Peyer's patch (tissue), 4 donors: ENCODE measurements around the gene BRI3. TPM values are rescaled to one million over a fixed set of nuclear protein-coding genes. Genes with fewer than 3 reads are reported as not detected.
A peak's percentile ranks its signal among the peaks of the same experiment; 100 is the strongest.

ENCODE experiments used
- DNase-seq, 3 donors: peaks; one replicate each; pipeline ENCODE4 v3.0.0-alpha.2; 2017 to 2019
- H3K27ac ChIP-seq, 4 donors: fragments of 200-600 bp; sonication (generic); one replicate each; pipeline ENCODE4 v1.5.1; 2016 to 2019
- H3K27me3 ChIP-seq, 2 donors: fragments of 200-600 bp; sonication (generic); one replicate each; pipeline ENCODE4 v1.5.1; 2019
- H3K36me3 ChIP-seq, 3 donors: fragments of 200-600 bp; sonication (generic); one replicate each; pipeline ENCODE4 v1.5.1; 2016 to 2019
- H3K4me1 ChIP-seq, 4 donors: fragments of 200-600 bp; sonication (generic); one replicate each; pipeline ENCODE4 v1.5.1; 2016 to 2019
- H3K4me3 ChIP-seq, 4 donors: fragments of 200-600 bp; sonication (generic); 1 replicate in 3 of 4; 2 replicates in 1 of 4; pipeline ENCODE4 v1.5.1; 2016 to 2019; ENCODE audit warnings: mild to moderate bottlenecking in 1 of 4
- H3K9me3 ChIP-seq, 4 donors: fragments of 200-600 bp; sonication (generic); one replicate each; pipeline ENCODE4 v1.5.1; 2016 to 2019; ENCODE audit warnings: mild to moderate bottlenecking in 1 of 4
- CTCF ChIP-seq, 6 experiments: fragments of 450-650 bp in 4 of 6; fragments of 200-600 bp in 2 of 6; sonication (generic) in 1 of 6; IDR thresholded peaks; one replicate each; pipeline ENCODE4 v1.5.1; 2017 to 2019; ENCODE audit warnings: antibody characterized with exemption in 6 of 6, mild to moderate bottlenecking in 3 of 6, moderate library complexity in 1 of 6
- POLR2A ChIP-seq, 2 donors: fragments of 450-650 bp; IDR thresholded peaks; one replicate each; pipeline ENCODE4 v1.5.1; 2017; ENCODE audit warnings: antibody characterized with exemption in 2 of 2, mild to moderate bottlenecking in 2 of 2, moderate library complexity in 2 of 2
- total RNA-seq, 4 donors: library from RNA; depleted of rRNA; stranded (reverse); fragments of >200 nt; gene quantifications; one replicate each; pipeline ENCODE4 v1.1.0, GENCODE V29; 2016

The BRI3 gene
- total RNA-seq, 4 donors from 2014 or later, result 21.5 to 91.2 (median 69.6) TPM

GRCh38 chr7:98289333-98289875 is 7.9 kb downstream of the BRI3 start:
- Histone ChIP-seq H3K9me3 (no peaks in the 10 kb centered on the region), H3K36me3 (peaks cover 0 to 49% (median 0%) of the 10 kb centered on the region in 3 donors), H3K27ac (no peak overlapping the region), H3K4me3 (no peak overlapping the region), H3K4me1 (peaks cover 8 to 48% (median 15%) of the 10 kb centered on the region in 4 donors), H3K27me3 (no peaks in the 10 kb centered on the region)
- TF ChIP-seq POLR2A (IDR thresholded peaks at IDR 0.05), result no peak
- DNase-seq, result no peak

GRCh38 chr7:98291717-98292116 is 10.2 kb downstream of the BRI3 start:
- TF ChIP-seq POLR2A (IDR thresholded peaks at IDR 0.05) (no peak), CTCF (IDR thresholded peaks at IDR 0.05) (peak in 3 of 6 experiments; percentile 22 to 30 (median 29))
- no peaks in the 10 kb centered on the region for H3K9me3 ChIP-seq
- no peak overlapping the region for H3K27ac ChIP-seq
- H3K27me3 ChIP-seq, result no peaks in the 10 kb centered on the region
- H3K4me1 ChIP-seq, result peaks cover 0 to 25% (median 3%) of the 10 kb centered on the region in 4 donors
- DNase-seq, result no peak
- H3K4me3 ChIP-seq, result no peak overlapping the region
- peaks cover 0 to 56% (median 0%) of the 10 kb centered on the region in 3 donors for H3K36me3 ChIP-seq

- no peaks in the 10 kb centered on the region for H3K27me3 ChIP-seq
- DNase-seq, result no peak
- H3K9me3 ChIP-seq, result no peaks in the 10 kb centered on the region
- TF ChIP-seq CTCF (IDR thresholded peaks at IDR 0.05), result no peak
- no peak for TF ChIP-seq POLR2A (IDR thresholded peaks at IDR 0.05)
- H3K36me3 ChIP-seq, result peaks cover 0 to 62% (median 0%) of the 10 kb centered on the region in 3 donors
- H3K27ac ChIP-seq, result no peak overlapping the region
- no peak overlapping the region for H3K4me3 ChIP-seq
- H3K4me1 ChIP-seq, result peaks cover 0 to 9% (median 0%) of the 10 kb centered on the region in 4 donors
Observed at GRCh38 chr7:98293265-98293664, 11.8 kb downstream of the BRI3 start.

GRCh38 chr7:98293746-98294145 is 12.3 kb downstream of the BRI3 start:
- DNase-seq, result no peak
- no peak overlapping the region for H3K27ac ChIP-seq
- no peaks in the 10 kb centered on the region for H3K9me3 ChIP-seq
- H3K36me3 ChIP-seq, result peaks cover 0 to 59% (median 0%) of the 10 kb centered on the region in 3 donors
- H3K27me3 ChIP-seq, result no peaks in the 10 kb centered on the region
- no peak overlapping the region for H3K4me3 ChIP-seq
- no peak for TF ChIP-seq CTCF (IDR thresholded peaks at IDR 0.05)
- TF ChIP-seq POLR2A (IDR thresholded peaks at IDR 0.05), result no peak
- H3K4me1 ChIP-seq, result peaks cover 0 to 5% (median 0%) of the 10 kb centered on the region in 4 donors

- H3K4me1 ChIP-seq, result no peaks in the 10 kb centered on the region
- TF ChIP-seq CTCF (IDR thresholded peaks at IDR 0.05) (no peak), POLR2A (IDR thresholded peaks at IDR 0.05) (no peak)
- H3K36me3 ChIP-seq, result peaks cover 0 to 54% (median 0%) of the 10 kb centered on the region in 3 donors
- no peaks in the 10 kb centered on the region for H3K9me3 ChIP-seq
- DNase-seq, result no peak
- peak overlapping the region in 1 of 4 donors; percentile 6 for H3K27ac ChIP-seq
- H3K4me3 ChIP-seq, result no peak overlapping the region
- H3K27me3 ChIP-seq, result no peaks in the 10 kb centered on the region
Observed at GRCh38 chr7:98294326-98294725, 12.8 kb downstream of the BRI3 start.

- peak in 2 of 3 donors; percentile 77 to 81 for DNase-seq
- no peak for TF ChIP-seq POLR2A (IDR thresholded peaks at IDR 0.05)
- TF ChIP-seq CTCF (IDR thresholded peaks at IDR 0.05), result peak in 4 of 6 experiments; percentile 43 to 80 (median 74)
- Histone ChIP-seq H3K27me3 (no peaks in the 10 kb centered on the region), H3K4me1 (no peaks in the 10 kb centered on the region), H3K9me3 (no peaks in the 10 kb centered on the region), H3K27ac (peak overlapping the region in 1 of 4 donors; percentile 45), H3K36me3 (peaks cover 0 to 51% (median 0%) of the 10 kb centered on the region in 3 donors), H3K4me3 (no peak overlapping the region)
Observed at GRCh38 chr7:98294798-98295382, 13.4 kb downstream of the BRI3 start.
